Hepatocyte (in vitro differentiated cells): ENCODE measurements around the gene PTBP3.

Source experiments
- EZH2 ChIP-seq: fragments of 200-600 bp; sonication (generic); IDR thresholded peaks from 2 replicates; pipeline ENCODE4 v1.6.1; 2016; ENCODE audit warnings: antibody characterized with exemption, mild to moderate bottlenecking, borderline replicate concordance
- EZH2phosphoT487 ChIP-seq: fragments of 200-600 bp; sonication (generic); IDR thresholded peaks from one replicate; pipeline ENCODE4 v1.6.1; 2018; ENCODE audit warnings: antibody characterized with exemption, mild to moderate bottlenecking, low read depth, moderate library complexity; ENCODE audit not compliant: unreplicated experiment, severe bottlenecking
- TF ChIP-seq, protein P1 (sequence below): fragments of 200-600 bp; sonication (generic); IDR thresholded peaks from 2 replicates; pipeline ENCODE4 v1.5.1; 2016; ENCODE audit warnings: antibody characterized with exemption, mild to moderate bottlenecking; ENCODE audit not compliant: poor library complexity

DNA sequence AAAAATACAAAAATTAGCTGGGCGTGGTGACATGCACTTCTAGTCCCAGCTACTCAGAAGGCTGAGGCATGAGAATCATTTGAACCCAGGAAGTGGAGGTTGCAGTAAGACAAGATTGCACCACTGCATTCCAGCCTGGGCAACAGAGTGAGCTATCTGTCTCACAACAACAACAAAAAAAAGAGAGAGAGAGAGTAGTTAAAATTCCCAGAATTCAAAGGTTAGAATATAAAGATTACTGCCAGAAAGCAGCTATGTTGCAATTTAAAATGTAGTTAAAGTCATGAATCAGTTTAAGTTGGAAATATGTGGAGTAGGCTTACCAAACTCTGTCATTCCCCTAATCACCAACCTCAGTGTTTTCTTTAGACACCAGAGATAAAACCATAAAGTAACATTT lies 99.7 kb downstream of the PTBP3 start:
- TF ChIP-seq, protein P1, sequence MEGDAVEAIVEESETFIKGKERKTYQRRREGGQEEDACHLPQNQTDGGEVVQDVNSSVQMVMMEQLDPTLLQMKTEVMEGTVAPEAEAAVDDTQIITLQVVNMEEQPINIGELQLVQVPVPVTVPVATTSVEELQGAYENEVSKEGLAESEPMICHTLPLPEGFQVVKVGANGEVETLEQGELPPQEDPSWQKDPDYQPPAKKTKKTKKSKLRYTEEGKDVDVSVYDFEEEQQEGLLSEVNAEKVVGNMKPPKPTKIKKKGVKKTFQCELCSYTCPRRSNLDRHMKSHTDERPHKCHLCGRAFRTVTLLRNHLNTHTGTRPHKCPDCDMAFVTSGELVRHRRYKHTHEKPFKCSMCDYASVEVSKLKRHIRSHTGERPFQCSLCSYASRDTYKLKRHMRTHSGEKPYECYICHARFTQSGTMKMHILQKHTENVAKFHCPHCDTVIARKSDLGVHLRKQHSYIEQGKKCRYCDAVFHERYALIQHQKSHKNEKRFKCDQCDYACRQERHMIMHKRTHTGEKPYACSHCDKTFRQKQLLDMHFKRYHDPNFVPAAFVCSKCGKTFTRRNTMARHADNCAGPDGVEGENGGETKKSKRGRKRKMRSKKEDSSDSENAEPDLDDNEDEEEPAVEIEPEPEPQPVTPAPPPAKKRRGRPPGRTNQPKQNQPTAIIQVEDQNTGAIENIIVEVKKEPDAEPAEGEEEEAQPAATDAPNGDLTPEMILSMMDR = no peak
- TF ChIP-seq EZH2 (no peak), EZH2phosphoT487 (no peak)
